Cortex of kidney (tissue), 1 donor: ENCODE data around the gene CDKL4.
"Not testable (repeated sequence)": the region's sequence is repeated elsewhere in the genome, so short reads cannot be mapped to it uniquely, and the experiment has no call there.

Experiments
- DNase-seq: peaks from one replicate; lab custom pipeline; 2025; lab: John Stamatoyannopoulos, UW

CDKL4 gene

DNA sequence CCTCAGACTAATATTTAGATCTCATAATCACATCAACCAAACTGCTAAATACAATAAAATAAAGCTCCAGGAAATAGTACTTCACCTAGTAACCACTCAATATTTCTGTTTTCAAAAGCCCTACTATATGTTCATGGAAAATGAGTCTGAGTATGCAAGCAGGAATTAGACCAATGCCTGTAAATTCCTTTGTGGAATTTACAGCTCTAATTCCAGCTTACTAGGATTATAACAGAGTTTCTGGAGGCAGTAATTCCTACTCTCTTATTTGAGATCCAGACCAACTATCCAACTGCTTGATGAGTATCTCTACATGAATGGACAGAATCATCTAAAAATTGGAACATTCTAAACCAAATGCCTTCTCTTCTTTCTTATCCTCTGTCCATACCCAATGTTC, 11.6 kb downstream of the CDKL4 start:
- DNase-seq, result no peak

DNA sequence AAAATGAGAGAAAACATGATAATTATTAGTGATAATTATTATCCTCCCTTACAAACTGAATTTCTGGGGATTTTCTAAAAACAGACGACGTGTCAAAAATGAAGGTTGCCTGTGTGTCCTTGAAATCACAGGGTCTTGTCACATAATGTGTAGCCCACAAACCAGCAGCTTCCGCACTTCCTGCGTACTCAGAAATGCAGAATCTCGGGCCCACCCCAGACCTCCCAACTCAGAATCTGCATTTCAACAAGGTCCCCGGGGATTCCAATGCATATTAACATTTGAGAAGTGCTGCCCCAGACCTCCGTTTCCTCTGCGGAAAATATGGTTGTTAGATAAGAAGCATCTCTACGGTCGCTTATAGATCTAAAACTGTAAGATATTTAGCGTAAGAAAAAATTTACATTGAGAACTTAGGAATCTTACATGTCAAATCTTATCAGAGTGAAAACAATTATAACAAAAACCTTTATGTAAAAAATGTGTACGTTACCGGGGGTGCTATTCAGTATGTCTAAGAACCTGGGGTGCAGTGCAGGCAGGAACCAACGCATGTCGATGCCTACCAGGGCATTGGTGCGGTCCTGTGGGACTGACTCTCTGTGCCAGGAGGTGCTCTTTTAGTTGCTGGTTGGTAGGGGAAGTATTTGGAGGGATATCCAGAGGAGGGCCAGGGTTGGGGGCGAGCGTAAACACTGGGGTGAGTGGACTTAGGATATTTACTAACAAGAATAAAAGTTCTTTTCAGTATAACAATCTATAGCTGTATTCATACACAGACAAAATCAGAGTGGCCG, 15.2 kb downstream of the CDKL4 start:
- DNase-seq, result no peak

- DNase-seq, result no peak
Observed at GRCh38 chr2:39227628-39228412, 15.9 kb downstream of the CDKL4 start.

DNA sequence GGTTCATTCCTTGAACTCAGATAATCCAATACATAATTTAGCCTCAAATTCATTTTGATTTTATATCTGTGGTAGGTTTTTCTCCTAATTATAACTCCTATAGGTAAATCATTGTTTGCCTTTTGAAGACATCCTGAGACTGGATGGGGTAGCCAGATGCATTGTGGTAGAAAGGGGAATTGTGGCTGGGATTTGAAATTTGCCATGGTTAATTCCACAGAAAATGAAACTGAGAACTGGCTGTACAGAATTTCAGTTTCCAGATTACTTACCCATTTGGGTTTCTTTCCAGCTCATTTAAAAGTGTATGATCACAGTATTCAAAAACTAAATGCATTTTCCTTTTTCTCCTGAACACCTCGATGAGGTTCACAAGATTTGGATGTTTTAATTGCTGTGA, 18.2 kb downstream of the CDKL4 start:
- DNase-seq, result no peak

DNA sequence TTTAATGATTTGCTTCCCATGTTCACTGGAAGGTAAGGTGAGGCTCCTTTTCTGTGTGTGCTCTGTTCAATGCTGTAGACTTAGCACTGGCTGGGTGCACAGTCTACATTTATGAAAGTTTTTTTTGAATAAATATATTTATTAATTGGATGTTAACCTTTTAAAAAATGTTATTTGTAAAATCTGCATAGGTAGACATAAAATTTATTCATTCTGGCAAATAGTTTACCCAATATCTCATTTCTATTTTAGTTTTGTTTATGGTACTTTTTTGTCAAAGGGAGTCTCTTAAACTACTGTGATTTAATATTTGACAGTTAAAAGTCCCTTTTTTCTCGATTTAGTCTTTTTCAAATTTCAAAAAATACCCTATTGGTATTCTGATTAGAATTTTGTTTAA, 19.9 kb downstream of the CDKL4 start:
- no peak for DNase-seq

DNA sequence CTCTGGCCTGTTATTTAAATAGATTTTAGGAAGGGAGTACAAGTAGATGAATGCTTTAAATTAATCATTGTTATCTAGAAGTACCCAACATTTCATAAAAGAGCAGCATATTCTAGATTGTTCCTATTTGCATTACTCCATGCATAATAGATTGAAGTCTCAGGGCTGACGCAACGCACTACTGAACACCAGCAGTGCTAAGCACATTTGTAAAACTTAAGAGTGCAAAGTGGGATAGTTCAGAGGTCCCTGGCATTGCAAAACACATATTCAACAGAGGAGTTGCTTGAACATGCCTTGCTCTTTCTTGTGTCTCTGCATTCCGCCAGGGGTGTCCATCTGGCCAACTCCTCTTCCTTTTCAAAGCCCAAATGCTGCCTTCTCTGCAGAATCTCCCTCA, 22.3 kb downstream of the CDKL4 start:
- DNase-seq, result no peak

DNA sequence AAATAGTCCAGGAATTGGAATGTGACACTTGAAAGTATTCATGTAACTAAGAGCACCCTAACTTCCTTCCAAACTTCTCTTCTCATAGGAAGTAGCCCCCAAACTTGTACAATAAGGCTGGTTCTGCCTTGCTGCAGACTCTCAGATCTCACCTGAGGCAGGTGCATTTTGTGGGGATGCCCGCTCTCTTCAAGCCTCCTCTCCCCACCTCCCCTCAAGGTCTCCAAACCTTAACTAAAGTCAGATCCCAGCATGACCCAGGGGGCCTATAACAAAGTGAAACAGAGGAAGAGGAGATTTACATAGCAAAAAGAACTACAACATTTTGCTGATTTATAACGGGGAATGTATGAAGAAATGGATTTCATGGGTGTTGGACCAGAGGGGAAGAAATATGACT, 23.6 kb downstream of the CDKL4 start:
- no peak for DNase-seq

DNA sequence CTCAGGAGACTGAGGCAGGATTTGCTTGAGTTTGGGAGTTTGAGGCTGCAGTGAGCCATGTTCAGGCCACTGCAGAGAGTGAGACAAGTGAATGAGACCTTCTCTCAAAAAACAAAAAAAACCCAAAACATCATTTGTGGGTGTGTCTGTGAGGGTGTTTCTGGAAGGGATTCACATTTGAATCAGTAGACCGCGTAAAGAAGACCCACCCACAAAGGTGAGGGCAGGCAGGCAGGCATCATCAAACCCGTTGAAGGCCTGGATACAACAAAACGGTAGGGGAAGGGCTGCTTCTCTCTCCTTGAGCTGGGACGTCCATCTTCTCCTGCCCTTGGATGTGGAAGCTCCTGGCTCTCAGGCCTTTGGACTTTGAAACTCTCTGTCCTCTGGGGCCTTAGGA, 25.4 kb downstream of the CDKL4 start:
- DNase-seq, result no peak

- DNase-seq, result no peak
Observed at GRCh38 chr2:39217192-39217550, 26.6 kb downstream of the CDKL4 start.

- DNase-seq, result no peak
Observed at GRCh38 chr2:39216346-39217191, 27.2 kb downstream of the CDKL4 start.

- DNase-seq, result no peak
Observed at GRCh38 chr2:39215545-39215944, 28.2 kb downstream of the CDKL4 start.

DNA sequence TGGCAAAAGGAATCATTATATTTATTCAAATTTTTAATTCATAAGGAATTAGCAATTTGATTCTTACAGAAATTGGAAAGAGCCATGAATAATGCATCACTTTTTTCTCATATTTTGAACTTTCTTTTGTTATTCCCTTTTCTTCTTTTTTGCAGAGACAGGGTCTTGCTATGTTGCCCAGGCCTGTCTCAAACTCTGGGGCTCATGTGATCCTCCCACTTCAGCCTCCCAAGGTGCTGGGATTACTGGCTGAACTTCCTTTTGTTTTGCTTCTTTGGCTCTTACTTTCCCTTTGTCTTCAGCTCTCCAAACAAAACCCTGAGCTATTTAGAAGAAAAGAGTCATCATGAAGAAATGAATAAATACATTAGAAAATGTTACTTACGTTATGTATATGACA, 30.8 kb downstream of the CDKL4 start:
- DNase-seq, result no peak

DNA sequence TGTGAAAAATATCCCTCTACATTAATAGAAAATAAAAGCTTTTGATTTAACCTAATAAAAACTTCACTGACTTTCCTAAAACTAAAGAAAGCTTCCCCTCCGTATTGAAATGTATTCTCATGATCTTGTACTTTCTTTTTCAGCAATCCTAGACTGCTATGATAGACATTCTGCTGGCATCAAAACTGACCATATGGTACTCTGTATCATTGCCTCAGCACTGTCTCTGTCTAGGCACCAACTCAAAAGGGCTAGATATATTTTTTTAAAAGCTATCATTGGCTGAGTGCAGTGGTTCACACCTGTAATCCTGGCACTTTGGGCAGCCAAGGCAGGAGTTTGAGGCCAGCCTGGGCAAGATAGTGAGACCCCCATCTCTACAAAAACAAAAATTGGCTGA, 32.9 kb downstream of the CDKL4 start:
- no peak for DNase-seq

DNA sequence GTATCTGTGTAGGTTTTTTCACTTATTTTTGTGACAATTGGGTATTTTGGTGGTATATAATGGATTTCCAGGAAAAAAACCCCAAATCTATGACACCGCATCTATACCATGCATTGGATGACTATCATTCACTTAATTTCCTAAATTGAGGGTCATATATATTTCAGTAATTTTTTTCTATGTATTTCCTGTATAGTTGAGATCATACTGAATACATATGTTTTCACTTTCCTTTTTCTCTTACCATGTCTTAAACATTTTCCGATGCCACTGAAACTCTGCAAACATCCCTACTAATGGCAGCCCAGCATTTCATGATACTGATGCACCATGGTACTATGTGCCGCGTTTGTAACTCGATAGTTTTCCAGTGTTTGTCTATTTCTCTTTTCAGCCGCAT, 40.4 kb downstream of the CDKL4 start:
- DNase-seq, result no peak

DNA sequence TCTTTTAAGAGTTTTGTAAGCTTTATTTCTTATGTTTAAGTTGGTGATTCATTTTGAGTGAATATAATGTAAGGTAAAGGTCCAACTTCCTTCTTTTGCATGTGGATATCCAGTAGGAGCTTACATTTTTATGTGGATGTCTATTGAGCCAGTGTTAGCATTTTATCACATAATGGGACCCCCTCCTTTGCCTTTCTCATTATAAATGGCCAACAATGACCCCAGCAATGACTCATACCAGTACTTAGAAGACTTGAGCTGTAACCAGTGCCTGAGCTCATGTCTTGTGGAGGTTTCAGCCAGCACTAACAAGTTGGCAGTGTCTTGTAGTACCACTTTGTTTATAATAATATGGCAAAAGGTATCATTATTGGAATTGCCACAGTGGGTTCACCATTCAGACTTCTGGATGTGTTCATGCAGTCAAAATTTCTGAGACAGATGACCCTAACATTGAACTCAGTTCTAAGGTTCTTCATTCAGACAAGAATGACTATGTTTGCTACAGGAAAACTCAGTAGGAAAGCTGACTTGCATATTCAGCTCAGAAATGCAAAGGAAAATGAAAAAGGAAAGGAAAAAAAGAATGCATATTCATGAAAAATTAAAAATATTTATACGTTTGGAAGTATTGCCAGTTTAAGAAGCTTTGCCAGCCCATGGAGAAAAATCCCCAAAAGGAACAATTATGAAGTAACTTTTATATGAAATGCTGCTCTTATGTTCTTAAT, 41.0 kb downstream of the CDKL4 start:
- DNase-seq, result no peak

GRCh38 chr2:39197003-39197402, 46.8 kb downstream of the CDKL4 start:
- not testable (repeated sequence) for DNase-seq

DNA sequence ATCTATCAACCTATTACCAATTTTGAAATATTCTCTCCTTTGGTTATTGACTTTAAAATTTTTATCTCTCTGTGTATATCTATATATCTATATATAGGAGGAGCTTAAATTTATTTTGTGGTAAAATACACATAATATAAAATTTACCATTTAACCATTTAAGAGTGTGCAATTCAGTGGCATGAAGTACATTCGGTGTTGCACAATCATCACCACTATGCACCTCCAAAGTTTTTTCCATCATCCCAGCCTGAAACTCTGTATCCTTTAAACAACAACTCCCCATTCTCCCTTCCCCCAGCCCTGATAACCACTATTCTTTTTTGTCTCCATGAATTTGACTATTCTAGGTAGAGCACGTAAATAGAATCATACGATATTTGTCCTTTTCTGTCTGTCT, 49.1 kb downstream of the CDKL4 start:
- no peak for DNase-seq

- DNase-seq, result no peak
Observed at GRCh38 chr2:39188960-39189494, 54.7 kb downstream of the CDKL4 start.

GRCh38 chr2:39183673-39184072, 60.1 kb downstream of the CDKL4 start:
- DNase-seq, result no peak

DNA sequence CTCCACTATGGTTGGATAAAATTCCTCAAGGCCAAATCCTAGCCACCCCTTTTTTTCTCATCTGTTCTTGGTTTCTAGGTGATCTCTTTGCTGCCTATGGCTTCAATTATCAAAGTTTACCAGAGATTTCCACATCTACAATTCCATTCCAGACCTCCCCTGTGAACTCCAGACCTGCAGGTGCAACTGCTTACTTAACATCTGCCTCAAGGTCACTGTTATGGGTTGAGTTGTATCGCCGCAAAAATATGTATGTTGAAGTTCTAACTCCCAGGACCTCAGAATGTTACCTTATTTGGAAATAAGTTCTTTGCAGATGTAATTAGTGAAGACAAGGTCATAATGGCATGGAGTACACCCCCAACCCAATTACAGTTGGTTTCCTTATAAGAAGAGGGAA, 62.5 kb downstream of the CDKL4 start:
- DNase-seq, result no peak
